Fibroblast of lung (primary cell): Measurements from ENCODE around the gene CATSPERE.

Experiments used
- EZH2 ChIP-seq: IDR thresholded peaks from 2 replicates; pipeline ENCODE4 v1.5.1; 2012; ENCODE audit warnings: low read length, control low read depth, mild to moderate bottlenecking; ENCODE audit errors: missing control alignments
- TF ChIP-seq, protein P1 (sequence below), 2 donors: IDR thresholded peaks in 1 of 2; conservative IDR thresholded peaks in 1 of 2; 1 replicate in 1 of 2; 2 replicates in 1 of 2; pipeline ENCODE4 v1.5.1; 2011 to 2012; ENCODE audit warnings: low read length in 2 of 2, control low read depth in 1 of 2, inconsistent platforms in 1 of 2, low read depth in 1 of 2, mild to moderate bottlenecking in 1 of 2

DNA sequence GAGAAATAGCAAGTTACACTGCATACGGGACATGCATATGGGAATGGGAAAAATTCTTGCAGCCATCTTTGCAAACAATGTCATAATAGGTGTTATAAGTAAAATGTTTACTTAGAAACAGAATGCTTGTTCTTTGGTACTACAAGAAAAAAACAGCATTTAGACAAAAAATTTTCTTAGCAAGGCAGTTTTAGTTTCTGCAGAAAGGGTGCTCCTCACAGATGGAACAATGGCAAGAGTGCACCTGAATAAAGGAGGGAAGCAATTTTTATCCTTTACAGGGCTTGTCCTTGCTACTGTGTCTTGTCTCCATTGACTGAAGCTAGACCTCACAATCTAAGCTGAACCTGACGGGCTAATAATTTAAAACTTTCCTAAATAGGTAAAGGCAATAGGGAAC is 112.7 kb downstream of the CATSPERE start:
- TF ChIP-seq, protein P1, sequence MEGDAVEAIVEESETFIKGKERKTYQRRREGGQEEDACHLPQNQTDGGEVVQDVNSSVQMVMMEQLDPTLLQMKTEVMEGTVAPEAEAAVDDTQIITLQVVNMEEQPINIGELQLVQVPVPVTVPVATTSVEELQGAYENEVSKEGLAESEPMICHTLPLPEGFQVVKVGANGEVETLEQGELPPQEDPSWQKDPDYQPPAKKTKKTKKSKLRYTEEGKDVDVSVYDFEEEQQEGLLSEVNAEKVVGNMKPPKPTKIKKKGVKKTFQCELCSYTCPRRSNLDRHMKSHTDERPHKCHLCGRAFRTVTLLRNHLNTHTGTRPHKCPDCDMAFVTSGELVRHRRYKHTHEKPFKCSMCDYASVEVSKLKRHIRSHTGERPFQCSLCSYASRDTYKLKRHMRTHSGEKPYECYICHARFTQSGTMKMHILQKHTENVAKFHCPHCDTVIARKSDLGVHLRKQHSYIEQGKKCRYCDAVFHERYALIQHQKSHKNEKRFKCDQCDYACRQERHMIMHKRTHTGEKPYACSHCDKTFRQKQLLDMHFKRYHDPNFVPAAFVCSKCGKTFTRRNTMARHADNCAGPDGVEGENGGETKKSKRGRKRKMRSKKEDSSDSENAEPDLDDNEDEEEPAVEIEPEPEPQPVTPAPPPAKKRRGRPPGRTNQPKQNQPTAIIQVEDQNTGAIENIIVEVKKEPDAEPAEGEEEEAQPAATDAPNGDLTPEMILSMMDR (conservative IDR thresholded peaks at IDR 0.05 in 1 of 2, IDR thresholded peaks at IDR 0.05 in 1 of 2; ENCODE audit: low read depth in 1 of 2, low read length in 2 of 2) = no peak
- no peak for TF ChIP-seq EZH2
